A673 (cell line): ENCODE measurements around the gene MRPL40. TPM values are rescaled to one million over a fixed set of nuclear protein-coding genes. Genes with fewer than 3 reads are reported as not detected.
A peak's percentile ranks its signal among the peaks of the same experiment; 100 is the strongest.

ENCODE experiments used
- BruUV-seq: library from RNA; stranded (reverse); fragments of 400-500 nt; replicated peaks from 2 replicates; lab custom pipeline; 2021; lab: Mats Ljungman, UMichigan
- CTCF ChIA-PET: fragments of 300-600 bp; sonication (Branson Sonifier 250); formaldehyde crosslinking; loops from one replicate; lab custom pipeline; 2022; ENCODE audit warnings: antibody characterized with exemption; lab: Charles Lee
- POLR2A ChIA-PET: fragments of 300-600 bp; sonication (Branson Sonifier 250); formaldehyde crosslinking; loops from one replicate; lab custom pipeline; 2022; ENCODE audit warnings: antibody characterized with exemption; ENCODE audit not compliant: low non-redundant PET; lab: Charles Lee
- DNase-seq: peaks from one replicate; pipeline ENCODE4 v3.0.0-alpha.2; 2015; ENCODE audit warnings: low spot score
- H3K27ac ChIP-seq: fragments of 200-600 bp; sonication (generic); 2 replicates; pipeline ENCODE4 v1.5.1; 2016; ENCODE audit warnings: mixed run types, low read depth, mild to moderate bottlenecking, mixed read lengths, antibody characterized with exemption, low read length; ENCODE audit not compliant: poor library complexity, severe bottlenecking
- H3K27me3 ChIP-seq: fragments of 200-600 bp; sonication (generic); replicated peaks from 2 replicates; pipeline ENCODE4 v1.6.1; 2017; ENCODE audit warnings: mixed run types, low read depth, mild to moderate bottlenecking, mixed read lengths, antibody characterized with exemption, low read length; ENCODE audit not compliant: insufficient read depth, poor library complexity
- H3K36me3 ChIP-seq: fragments of 200-600 bp; sonication (generic); 2 replicates; pipeline ENCODE4 v1.6.1; 2016; ENCODE audit warnings: mixed run types, mild to moderate bottlenecking, mixed read lengths, antibody characterized with exemption, low read length; ENCODE audit not compliant: insufficient read depth, poor library complexity, severe bottlenecking
- H3K4me1 ChIP-seq: fragments of 200-600 bp; sonication (generic); 2 replicates; pipeline ENCODE4 v1.6.1; 2017; ENCODE audit warnings: mixed run types, mild to moderate bottlenecking, mixed read lengths, antibody characterized with exemption, low read length; ENCODE audit not compliant: insufficient read depth, poor library complexity, severe bottlenecking
- H3K4me3 ChIP-seq: fragments of 200-600 bp; sonication (generic); 2 replicates; pipeline ENCODE4 v1.5.1; 2016; ENCODE audit warnings: low read depth, mixed run types, mild to moderate bottlenecking, mixed read lengths, low read length; ENCODE audit not compliant: poor library complexity, severe bottlenecking
- H3K9me3 ChIP-seq: fragments of 200-600 bp; sonication (generic); 2 replicates; pipeline ENCODE4 v1.6.1; 2016; ENCODE audit warnings: mixed run types, low read depth, mild to moderate bottlenecking, mixed read lengths, antibody characterized with exemption, low read length; ENCODE audit not compliant: poor library complexity, severe bottlenecking
- CTCF ChIP-seq: fragments of 300-800, 200-600 bp; sonication (generic); conservative IDR thresholded peaks from 2 replicates; pipeline ENCODE4 v1.5.1; 2017; ENCODE audit warnings: low read depth, mild to moderate bottlenecking, antibody characterized with exemption, low read length, moderate library complexity, mixed read lengths
- EZH2 ChIP-seq: fragments of 200-600 bp; sonication (generic); IDR thresholded peaks from 2 replicates; pipeline ENCODE4 v1.6.1; 2017; ENCODE audit warnings: borderline replicate concordance, low read depth, mild to moderate bottlenecking, mixed read lengths, antibody characterized with exemption, low read length; ENCODE audit not compliant: poor library complexity, severe bottlenecking
- intact Hi-C: fragments of 100-400 bp; cut with micrococcal nuclease; formaldehyde crosslinking; loops from one replicate; pipeline ENCODE4 v1.10.0; 2022; ENCODE audit not compliant: unreplicated experiment
- total RNA-seq: library from RNA; stranded (reverse); gene quantifications from 2 replicates; pipeline ENCODE4 v1.2.3, GENCODE V29; 2021

The MRPL40 gene
- total RNA-seq, 1 experiment from 2014 or later: 21.9 TPM

- Histone ChIP-seq H3K4me1 (no peaks in the 10 kb centered on the region), H3K36me3 (peaks cover 59% of the 10 kb centered on the region)
- POLR2A ChIA-PET: no interaction called here
These were observed 30.7 kb downstream of the MRPL40 start for GRCh38 chr22:19463008-19463407.

GRCh38 chr22:19463491-19464469 lies 31.4 kb downstream of the MRPL40 start:
- no peak for DNase-seq
- POLR2A ChIA-PET: no interaction called here
- CTCF ChIA-PET: no interaction called here
- H3K27ac ChIP-seq: no peak overlapping the region
- H3K27me3 ChIP-seq: no peaks in the 10 kb centered on the region
- no peak for TF ChIP-seq CTCF
- no peak for TF ChIP-seq EZH2
- BruUV-seq: no TSS peak
- intact Hi-C loops: no loop called here
- H3K4me1 ChIP-seq: no peaks in the 10 kb centered on the region
- peaks cover 62% of the 10 kb centered on the region for H3K36me3 ChIP-seq
- no peaks in the 10 kb centered on the region for H3K9me3 ChIP-seq
- no peak overlapping the region for H3K4me3 ChIP-seq

More at GRCh38 chr22:19463008-19463407, 30.7 kb downstream of the MRPL40 start:
- CTCF ChIA-PET: no interaction called here
- DNase-seq: no peak
- TF ChIP-seq EZH2 (no peak), CTCF (no peak)
- H3K4me3 ChIP-seq: no peak overlapping the region
- H3K27ac ChIP-seq: no peak overlapping the region
- intact Hi-C loops: no loop called here
- H3K27me3 ChIP-seq: no peaks in the 10 kb centered on the region
- no peaks in the 10 kb centered on the region for H3K9me3 ChIP-seq
- BruUV-seq: TSS peak; percentile 8

DNA sequence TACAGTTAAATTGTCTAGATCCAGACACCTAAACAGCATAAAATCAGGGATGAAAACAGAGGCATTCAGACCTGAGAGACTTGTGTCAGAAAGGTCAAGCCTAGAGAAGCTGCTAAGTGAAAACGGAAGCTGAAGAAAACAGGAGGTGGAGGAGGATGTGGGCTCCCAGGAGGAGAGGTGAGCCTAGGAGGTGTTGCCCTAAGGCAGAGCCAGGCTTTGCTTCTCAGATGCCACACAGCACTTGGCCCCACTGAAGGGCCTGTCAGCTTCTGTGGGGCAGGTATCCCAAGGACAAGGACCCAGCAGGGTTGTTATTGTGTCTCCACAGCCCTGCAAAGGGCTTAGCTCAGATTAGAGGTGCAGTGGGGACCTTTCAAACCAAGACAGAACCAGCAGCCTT lies 32.2 kb downstream of the MRPL40 start:
- no peaks in the 10 kb centered on the region for H3K27me3 ChIP-seq
- CTCF ChIA-PET: no interaction called here
- H3K9me3 ChIP-seq: no peaks in the 10 kb centered on the region
- no peaks in the 10 kb centered on the region for H3K4me1 ChIP-seq
- no peak for DNase-seq
- intact Hi-C loops: no loop called here
- TF ChIP-seq EZH2 (no peak), CTCF (no peak)
- POLR2A ChIA-PET: no interaction called here
- no TSS peak for BruUV-seq
- no peak overlapping the region for H3K4me3 ChIP-seq
- peaks cover 65% of the 10 kb centered on the region for H3K36me3 ChIP-seq
- H3K27ac ChIP-seq: no peak overlapping the region
